Measurements from ENCODE around the gene OR10J1. TPM values are rescaled to one million over a fixed set of nuclear protein-coding genes. Genes with fewer than 3 reads are reported as not detected.
"Not testable (repeated sequence)": the region's sequence is repeated elsewhere in the genome, so short reads cannot be mapped to it uniquely, and the experiment has no call there.

OR10J1 gene
- total RNA-seq, 1 donor from 2014 or later, result not detected

GRCh38 chr1:159448181-159448580, 8.7 kb downstream of the OR10J1 start:
- Mint-ChIP-seq H3K4me1 (ENCODE audit: low read depth) (no peaks in the 10 kb centered on the region), H3K27ac (no peak overlapping the region), H3K4me3 (no peak overlapping the region)

DNA sequence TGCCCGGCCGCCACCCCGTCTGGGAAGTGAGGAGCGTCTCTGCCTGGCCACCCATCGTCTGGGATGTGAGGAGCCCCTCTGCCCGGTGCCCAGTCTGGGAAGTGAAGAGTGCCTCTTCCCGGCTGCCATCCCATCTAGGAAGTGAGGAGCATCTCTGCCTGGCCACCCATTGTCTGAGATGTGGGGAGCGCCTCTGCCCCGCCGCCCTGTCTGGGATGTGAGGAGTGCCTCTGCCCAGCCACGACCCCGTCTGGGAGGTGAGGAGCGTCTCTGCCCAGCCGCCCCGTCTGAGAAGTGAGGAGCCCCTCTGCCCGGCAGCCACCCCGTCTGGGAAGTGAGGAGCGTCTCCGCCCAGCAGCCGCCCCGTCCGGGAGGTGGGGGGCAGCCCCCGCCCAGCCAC, 10.1 kb downstream of the OR10J1 start:
- H3K4me1 Mint-ChIP-seq (ENCODE audit: low read depth); H3K27ac Mint-ChIP-seq; DNase-seq (ENCODE audit: low spot score); H3K36me3 Mint-ChIP-seq (ENCODE audit: low read depth); H3K27me3 Mint-ChIP-seq (ENCODE audit: insufficient read depth); H3K4me3 Mint-ChIP-seq; H3K9me3 Mint-ChIP-seq; intact Hi-C loops (cut with micrococcal nuclease): not testable (repeated sequence)

More at GRCh38 chr1:159448181-159448580, 8.7 kb downstream of the OR10J1 start:
- no peaks in the 10 kb centered on the region for H3K36me3 Mint-ChIP-seq (ENCODE audit: low read depth)
- intact Hi-C loops (cut with micrococcal nuclease), result no loop called here
- no peak for DNase-seq (ENCODE audit: low spot score)
- peaks cover 5% of the 10 kb centered on the region for H3K9me3 Mint-ChIP-seq
- H3K27me3 Mint-ChIP-seq (ENCODE audit: insufficient read depth), result no peaks in the 10 kb centered on the region

- Mint-ChIP-seq H3K4me3 (no peak overlapping the region), H3K4me1 (ENCODE audit: low read depth) (no peaks in the 10 kb centered on the region), H3K27ac (no peak overlapping the region), H3K36me3 (ENCODE audit: low read depth) (no peaks in the 10 kb centered on the region), H3K9me3 (peaks cover 20% of the 10 kb centered on the region), H3K27me3 (ENCODE audit: insufficient read depth) (no peaks in the 10 kb centered on the region)
- intact Hi-C loops (cut with micrococcal nuclease), result no loop called here
- DNase-seq (ENCODE audit: low spot score), result no peak
Measured at GRCh38 chr1:159459551-159459950, 20.0 kb downstream of the OR10J1 start.

GRCh38 chr1:159465191-159465603, 25.7 kb downstream of the OR10J1 start:
- Mint-ChIP-seq H3K27ac (no peak overlapping the region), H3K27me3 (ENCODE audit: insufficient read depth) (no peaks in the 10 kb centered on the region), H3K4me1 (ENCODE audit: low read depth) (no peaks in the 10 kb centered on the region), H3K9me3 (peaks cover 19% of the 10 kb centered on the region), H3K36me3 (ENCODE audit: low read depth) (no peaks in the 10 kb centered on the region), H3K4me3 (no peak overlapping the region)
- intact Hi-C loops (cut with micrococcal nuclease), result no loop called here
- no peak for DNase-seq (ENCODE audit: low spot score)

- no peaks in the 10 kb centered on the region for H3K9me3 Mint-ChIP-seq
- no peaks in the 10 kb centered on the region for H3K36me3 Mint-ChIP-seq (ENCODE audit: low read depth)
- no peak for DNase-seq (ENCODE audit: low spot score)
- H3K27ac Mint-ChIP-seq, result no peak overlapping the region
- H3K4me1 Mint-ChIP-seq (ENCODE audit: low read depth), result no peaks in the 10 kb centered on the region
- H3K4me3 Mint-ChIP-seq, result no peak overlapping the region
- intact Hi-C loops (cut with micrococcal nuclease), result no loop called here
- no peaks in the 10 kb centered on the region for H3K27me3 Mint-ChIP-seq (ENCODE audit: insufficient read depth)
Measured at GRCh38 chr1:159468321-159468720, 28.8 kb downstream of the OR10J1 start.

DNA sequence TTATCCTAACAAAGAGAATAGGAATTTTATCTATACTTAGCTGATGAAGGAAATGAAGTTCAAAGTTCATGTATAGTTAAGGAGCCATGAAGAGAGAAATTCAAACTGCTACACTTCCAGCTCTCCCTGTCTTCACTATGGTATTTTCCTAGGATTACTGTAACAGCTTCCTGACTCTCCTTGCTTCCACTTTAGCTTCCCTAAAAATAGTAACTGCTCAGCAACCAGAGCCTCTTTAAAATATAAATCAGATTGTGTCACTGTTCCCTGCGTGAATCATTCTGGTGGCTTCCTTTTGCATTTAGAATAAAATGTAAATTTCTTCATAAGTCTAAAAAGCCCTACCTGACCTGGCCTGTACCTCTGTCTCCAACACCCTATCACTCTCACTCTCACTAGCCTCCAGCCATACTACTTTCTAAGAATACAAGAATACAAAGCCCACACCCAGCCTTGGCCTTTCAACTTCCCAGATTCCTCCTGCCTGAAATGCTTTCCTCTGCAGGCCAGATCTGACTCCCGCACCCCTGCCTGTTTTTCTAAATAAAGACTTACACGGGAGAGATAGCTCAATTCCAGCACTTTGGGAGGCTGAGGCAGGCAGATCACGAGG, 30.5 kb downstream of the OR10J1 start:
- Mint-ChIP-seq H3K4me1 (ENCODE audit: low read depth) (no peaks in the 10 kb centered on the region), H3K36me3 (ENCODE audit: low read depth) (no peaks in the 10 kb centered on the region), H3K27ac (no peak overlapping the region), H3K27me3 (ENCODE audit: insufficient read depth) (no peaks in the 10 kb centered on the region), H3K4me3 (no peak overlapping the region), H3K9me3 (no peaks in the 10 kb centered on the region)
- intact Hi-C loops (cut with micrococcal nuclease), result no loop called here
- DNase-seq (ENCODE audit: low spot score), result no peak

- intact Hi-C loops (cut with micrococcal nuclease), result no loop called here
- H3K27ac Mint-ChIP-seq, result no peak overlapping the region
- no peaks in the 10 kb centered on the region for H3K36me3 Mint-ChIP-seq (ENCODE audit: low read depth)
- DNase-seq (ENCODE audit: low spot score), result no peak
- no peaks in the 10 kb centered on the region for H3K27me3 Mint-ChIP-seq (ENCODE audit: insufficient read depth)
- H3K9me3 Mint-ChIP-seq, result no peaks in the 10 kb centered on the region
- no peak overlapping the region for H3K4me3 Mint-ChIP-seq
- no peaks in the 10 kb centered on the region for H3K4me1 Mint-ChIP-seq (ENCODE audit: low read depth)
Measured at GRCh38 chr1:159473335-159473734, 33.8 kb downstream of the OR10J1 start.

- no peaks in the 10 kb centered on the region for H3K4me1 Mint-ChIP-seq (ENCODE audit: low read depth)
- no peak overlapping the region for H3K4me3 Mint-ChIP-seq
- no peaks in the 10 kb centered on the region for H3K36me3 Mint-ChIP-seq (ENCODE audit: low read depth)
- H3K9me3 Mint-ChIP-seq, result no peaks in the 10 kb centered on the region
- intact Hi-C loops (cut with micrococcal nuclease), result no loop called here
- DNase-seq (ENCODE audit: low spot score), result no peak
- no peaks in the 10 kb centered on the region for H3K27me3 Mint-ChIP-seq (ENCODE audit: insufficient read depth)
- H3K27ac Mint-ChIP-seq, result no peak overlapping the region
Measured at GRCh38 chr1:159474926-159475325, 35.4 kb downstream of the OR10J1 start.

GRCh38 chr1:159483501-159483900, 44.0 kb downstream of the OR10J1 start:
- Mint-ChIP-seq H3K9me3 (no peaks in the 10 kb centered on the region), H3K4me3 (no peak overlapping the region), H3K27ac (no peak overlapping the region), H3K4me1 (ENCODE audit: low read depth) (no peaks in the 10 kb centered on the region), H3K27me3 (ENCODE audit: insufficient read depth) (no peaks in the 10 kb centered on the region), H3K36me3 (ENCODE audit: low read depth) (no peaks in the 10 kb centered on the region)
- DNase-seq (ENCODE audit: low spot score), result no peak
- intact Hi-C loops (cut with micrococcal nuclease), result no loop called here

Other genes starting within 250 kb of the OR10J1 start
- not detected in 2 replicates for gene ACKR1, start 234.8 kb upstream of the OR10J1 start, total RNA-seq
- not detected in 2 replicates for gene FCER1A, start 137.4 kb upstream of the OR10J1 start, total RNA-seq
- gene OR10J4, start 7.5 kb upstream of the OR10J1 start, total RNA-seq, result not detected in 2 replicates
- not detected in 2 replicates for gene OR10J5, start 96.3 kb downstream of the OR10J1 start, total RNA-seq
- gene APCS, start 148.1 kb downstream of the OR10J1 start, total RNA-seq, result not detected in 2 replicates

Measured in activated T-helper 1 cell treated with anti-CD3 and anti-CD28 coated beads, Interleukin-12 subunit alpha, Interleukin-12 subunit beta, Interleukin-2, Interleukin-4 antibody, amounts not matched to agents 30 ng/mL and 10 ng/mL and 1 ng/mL, durations not matched to agents 14 hours and 24 hours and 36 hours (primary cell).